GM18868 (cell line): ENCODE measurements around the gene MDP1.
A peak's percentile ranks its signal among the peaks of the same experiment; 100 is the strongest.
"Not testable (repeated sequence)": the region's sequence is repeated elsewhere in the genome, so short reads cannot be mapped to it uniquely, and the experiment has no call there.

Experiments used
- ATAC-seq: cut with Tn5 transposase; IDR thresholded peaks from one replicate; pipeline ENCODE4 v1.9.1; 2021; ENCODE audit warnings: mild to moderate bottlenecking, moderate library complexity; ENCODE audit not compliant: unreplicated experiment

Gene MDP1

DNA sequence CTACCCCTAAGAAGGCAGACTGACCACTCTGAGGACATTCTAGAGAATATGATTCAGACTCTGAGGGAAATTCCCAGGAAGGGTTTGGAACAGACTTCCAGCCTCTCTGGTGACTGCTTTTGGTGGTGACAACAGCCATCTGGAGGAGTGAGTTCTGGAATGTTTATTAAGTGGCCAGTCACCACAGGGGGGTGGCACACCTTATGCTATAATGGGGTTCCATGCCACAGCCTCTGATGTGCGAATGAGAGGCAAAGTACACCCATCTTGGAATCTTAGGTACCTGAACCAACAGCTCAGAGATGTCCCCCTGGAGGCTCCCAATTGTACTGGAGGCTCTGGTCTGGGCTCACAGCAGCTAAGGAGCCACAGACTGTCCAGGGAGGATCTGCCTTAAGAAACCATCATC is 36.0 kb upstream of the MDP1 start:
- no peak for ATAC-seq

DNA sequence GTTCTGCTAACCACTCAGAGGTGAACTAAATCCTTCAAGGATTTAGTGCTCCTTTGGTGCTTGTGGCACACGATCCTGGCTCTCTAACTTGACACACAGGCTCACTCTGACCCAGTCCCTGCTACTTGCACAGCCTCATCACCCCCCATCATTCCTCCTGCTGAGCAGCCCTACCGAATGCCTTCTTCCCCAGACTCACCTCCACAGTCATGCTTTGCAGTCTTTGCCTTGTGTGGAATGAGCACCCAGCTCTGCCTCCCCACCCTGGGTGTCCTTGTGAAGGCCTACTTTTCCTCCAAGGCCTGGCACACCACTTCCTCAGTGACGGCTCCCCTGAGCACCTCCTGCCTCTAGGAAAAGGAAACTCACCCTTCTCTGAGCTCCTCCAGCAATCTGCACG is 34.5 kb upstream of the MDP1 start:
- no peak for ATAC-seq

DNA sequence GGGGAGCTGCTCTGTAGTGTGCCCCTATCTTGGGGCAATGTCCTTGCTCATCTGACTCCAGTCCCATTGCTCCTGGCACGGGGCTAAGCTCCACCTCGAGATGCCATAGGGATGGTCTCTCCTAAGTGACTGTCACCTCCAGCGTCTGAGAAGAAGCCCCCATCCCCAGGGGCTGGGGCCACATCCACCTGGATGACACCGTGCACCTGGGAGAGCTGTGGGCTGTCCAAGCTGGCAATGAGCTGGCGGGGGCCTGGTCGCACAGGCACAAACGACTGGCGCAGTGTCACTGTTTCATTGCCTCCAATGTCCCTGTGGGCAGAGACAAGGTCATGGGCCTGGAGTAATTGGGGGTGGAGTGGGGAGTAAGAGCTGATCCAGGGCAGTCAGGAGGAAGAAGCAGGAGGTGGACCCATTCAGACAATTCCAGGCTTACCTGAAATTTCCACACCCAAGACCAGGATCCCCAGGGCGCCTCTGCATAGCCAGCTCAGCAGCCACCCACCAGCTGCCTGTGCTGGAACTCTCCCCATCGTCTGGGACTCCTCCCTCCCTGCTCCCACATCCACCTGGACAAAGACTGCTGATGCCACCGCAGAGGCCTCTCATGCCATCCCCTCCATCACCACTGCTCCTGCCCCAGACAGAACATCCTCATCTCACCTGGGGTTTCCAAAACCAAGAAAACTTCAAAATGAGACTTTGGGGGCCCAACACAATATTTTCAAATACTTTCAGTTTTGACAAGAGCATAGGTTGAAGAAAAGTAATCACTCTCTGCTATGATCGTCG is 33.6 kb upstream of the MDP1 start:
- no peak for ATAC-seq

DNA sequence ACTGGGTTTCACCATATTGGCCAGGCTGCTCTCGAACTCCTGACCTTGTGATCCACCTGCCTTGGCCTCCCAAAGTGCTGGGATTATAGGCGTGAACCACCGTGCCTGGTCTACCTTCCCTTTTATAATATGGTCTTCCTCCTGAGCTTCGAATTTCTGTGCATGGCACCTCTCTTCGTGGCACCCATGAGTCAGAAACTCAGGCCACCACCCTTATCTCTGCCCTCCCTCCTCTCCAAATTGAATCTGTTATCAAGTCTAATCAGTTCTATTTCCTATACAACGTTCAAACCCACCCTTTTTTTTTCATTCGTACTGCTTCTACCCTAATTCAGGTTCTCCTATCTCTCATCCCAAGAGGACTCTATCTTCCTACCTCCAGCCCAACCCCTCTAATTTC is 31.6 kb upstream of the MDP1 start:
- no peak for ATAC-seq

DNA sequence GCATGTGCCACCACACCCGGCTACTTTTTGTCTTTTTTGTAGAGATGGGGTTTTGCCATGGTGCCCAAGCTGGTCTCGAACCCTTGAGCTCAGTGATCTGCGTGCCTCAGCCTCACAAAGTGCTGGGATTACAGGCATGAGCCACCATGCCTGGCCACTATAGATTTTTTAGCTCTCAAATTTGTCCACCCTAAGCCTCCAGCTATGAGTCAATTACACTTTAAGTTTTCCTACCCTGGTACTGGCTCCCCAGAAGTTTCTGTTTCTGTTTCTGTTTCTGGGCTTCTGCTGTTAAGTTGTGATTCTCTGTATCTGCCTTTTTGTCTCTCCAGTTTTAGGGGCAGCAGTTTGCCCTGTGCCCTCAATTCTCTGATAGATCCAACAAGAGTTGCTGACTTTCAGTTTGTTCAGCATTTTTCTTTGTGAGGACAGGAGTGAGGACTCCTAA is 30.9 kb upstream of the MDP1 start:
- peak; percentile 19 for ATAC-seq

DNA sequence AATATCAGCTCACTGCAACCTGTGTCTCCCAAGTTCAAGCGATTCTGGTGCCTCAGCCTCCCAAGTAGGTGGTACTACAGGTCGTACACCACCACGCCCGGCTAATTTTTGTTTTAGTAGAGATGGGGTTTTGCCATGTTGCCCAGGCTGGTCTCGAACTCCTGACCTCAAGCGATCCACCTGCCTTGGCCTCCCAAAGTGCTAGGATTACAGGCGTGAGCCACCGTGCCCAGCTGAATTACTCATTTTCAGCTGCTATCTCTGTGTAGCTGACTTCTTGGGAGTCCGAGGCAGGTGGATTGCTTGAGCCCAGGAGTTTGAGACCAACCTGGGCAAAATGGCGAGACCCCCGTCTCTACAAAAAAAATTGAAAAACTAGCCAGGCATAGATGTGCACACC is 29.5 kb upstream of the MDP1 start:
- not testable (repeated sequence) for ATAC-seq

DNA sequence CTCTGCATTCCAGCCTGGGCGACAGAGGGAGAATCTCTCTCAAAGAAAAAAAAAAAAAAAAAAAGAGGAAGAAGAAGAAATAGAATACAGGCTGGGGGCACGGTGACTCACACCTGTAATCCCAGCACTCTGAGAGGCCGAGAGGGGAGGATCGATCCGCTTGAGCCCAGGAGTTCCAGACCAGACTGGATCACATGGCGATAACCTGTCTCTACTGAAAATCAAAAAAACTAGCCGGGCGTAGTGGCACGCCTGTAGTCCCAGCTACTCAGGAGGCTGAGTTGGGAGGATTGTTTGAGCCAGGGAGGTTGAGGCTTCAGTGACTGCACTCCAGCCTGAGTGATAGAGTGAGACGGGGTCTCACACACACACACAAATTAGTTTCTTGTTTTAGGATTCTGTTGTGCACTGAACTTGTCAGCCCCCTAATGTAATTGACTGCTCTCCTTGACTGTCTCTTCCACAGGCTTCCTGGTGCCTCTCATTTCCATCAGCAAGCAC is 27.5 kb upstream of the MDP1 start:
- no peak for ATAC-seq

DNA sequence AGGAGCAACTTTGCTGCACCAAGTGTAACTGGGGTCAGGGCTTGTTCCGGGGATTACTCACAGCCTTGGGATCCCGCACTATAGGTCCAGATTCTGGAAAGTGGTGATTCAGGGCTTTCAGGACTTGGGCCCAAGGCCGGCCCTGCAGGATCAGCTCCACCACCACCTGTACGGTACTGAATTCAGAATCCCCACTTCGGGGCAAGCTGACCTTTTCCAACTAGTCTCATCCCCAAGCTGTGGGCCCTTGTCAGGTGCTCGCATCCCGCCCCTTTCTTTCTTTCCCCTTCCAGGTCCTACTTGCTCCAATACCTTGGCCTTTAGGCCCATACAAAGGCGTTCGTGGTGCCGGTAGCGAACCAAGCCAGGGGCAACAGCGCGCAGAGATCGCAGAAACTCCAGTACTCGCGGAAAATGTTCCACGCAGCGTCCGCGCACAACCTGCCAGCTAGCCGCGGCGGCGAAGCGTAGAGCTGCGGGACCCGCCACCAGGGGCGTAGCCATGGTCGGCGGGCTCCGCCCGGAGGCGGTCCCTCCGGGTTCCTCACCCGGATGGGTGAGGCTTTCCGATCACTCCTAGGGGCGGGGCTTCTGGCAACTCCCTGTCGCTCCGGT is 26.1 kb upstream of the MDP1 start:
- peak; percentile 82 for ATAC-seq

DNA sequence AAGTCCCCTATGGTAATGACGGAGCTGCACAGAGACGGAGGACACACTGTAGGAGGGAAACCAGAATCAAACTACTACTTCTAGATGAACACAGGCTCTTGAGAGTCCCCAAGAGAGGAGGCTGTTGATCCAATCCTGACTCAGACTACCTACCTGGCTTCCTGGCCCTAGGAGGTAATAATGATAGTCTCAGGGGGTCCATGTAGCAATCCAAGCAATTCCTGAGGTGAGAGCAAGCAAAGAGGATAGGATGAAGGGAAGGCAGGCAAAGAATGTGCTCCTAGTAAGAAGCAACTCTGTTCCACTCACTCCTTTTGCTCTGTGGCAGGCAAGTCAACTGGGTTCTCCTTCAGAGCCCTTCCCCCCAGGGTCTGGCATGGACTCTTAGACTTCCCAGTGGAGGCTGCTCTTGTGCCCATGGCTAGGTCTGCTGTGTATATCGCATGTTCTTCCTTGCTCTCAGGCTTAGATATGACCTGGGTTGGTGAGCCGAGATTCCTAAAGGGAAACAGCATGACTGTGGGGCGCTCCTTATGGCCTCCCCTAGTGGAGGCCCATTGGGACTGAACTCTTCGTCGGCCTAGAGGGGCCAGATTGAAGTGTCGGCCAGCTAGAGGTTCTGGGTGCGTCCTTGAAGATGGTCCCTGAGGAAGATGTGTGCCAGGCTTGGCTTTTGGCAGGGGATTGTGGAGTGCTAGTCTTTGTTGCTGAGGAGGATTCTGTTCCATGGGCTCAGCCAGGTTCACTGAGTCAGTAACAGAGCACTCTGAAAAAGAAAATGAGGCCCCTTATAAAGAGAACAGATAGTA is 24.4 kb upstream of the MDP1 start:
- ATAC-seq, result no peak

DNA sequence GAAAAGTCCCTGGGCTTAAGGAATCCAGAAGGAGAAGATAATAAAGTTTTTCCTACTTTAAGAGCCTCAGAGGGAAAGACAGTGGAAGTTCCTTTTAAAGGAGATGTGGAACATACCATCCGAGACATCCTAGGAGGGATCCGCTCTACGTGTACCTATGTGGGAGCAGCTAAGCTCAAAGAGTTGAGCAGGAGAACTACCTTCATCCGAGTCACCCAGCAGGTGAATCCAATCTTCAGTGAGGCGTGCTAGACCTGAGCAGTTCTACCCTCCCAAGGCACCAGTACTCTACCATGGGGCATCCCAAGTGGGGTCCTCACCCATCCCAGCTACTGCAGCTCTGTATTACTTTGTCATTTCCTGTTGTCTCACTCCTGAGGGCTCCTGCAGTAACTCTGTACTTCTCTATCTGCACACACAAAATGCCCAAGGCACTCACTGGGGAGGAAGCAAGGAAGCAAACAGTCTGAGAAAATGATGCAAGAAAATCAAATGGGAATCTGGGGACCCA is 22.7 kb upstream of the MDP1 start:
- no peak for ATAC-seq

DNA sequence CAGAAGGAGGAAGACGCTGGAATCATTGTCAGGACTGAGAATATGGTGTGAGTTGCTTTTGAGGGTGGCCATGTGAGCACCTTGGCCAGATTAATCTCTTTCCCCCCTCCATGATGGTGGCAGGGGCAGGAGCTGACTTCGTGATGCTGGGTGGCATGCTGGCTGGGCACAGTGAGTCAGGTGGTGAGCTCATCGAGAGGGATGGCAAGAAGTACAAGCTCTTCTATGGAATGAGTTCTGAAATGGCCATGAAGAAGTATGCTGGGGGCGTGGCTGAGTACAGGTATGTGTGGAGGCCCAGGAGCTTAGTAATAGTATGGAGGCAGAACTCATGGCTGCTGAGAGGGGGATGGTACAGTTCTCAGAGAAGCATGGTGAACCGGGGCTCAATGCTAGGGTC is 22.3 kb upstream of the MDP1 start:
- no peak for ATAC-seq

DNA sequence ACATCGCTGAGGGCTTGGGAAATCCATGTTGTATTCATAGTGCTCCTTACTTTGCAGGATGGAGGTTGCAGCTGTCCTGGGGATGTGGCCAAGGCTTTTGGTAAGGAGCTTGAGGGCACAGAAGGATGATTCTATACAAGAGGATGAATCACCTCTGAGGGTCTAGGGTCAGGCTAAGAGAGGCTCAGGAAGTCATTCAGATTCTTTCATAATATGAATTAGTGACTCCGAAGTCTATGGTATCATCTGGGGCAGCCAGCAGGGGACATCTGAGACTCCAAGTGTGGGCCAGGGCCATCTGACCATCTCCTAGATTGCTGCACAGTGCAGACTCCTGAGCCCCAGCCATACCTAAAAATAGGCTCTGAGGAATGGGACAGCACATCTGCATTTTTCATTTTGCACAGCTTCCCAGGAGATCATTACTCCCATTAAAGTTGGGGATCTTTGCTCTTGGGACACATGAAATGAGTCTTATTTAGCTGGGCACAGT is 21.6 kb upstream of the MDP1 start:
- ATAC-seq, result no peak

DNA sequence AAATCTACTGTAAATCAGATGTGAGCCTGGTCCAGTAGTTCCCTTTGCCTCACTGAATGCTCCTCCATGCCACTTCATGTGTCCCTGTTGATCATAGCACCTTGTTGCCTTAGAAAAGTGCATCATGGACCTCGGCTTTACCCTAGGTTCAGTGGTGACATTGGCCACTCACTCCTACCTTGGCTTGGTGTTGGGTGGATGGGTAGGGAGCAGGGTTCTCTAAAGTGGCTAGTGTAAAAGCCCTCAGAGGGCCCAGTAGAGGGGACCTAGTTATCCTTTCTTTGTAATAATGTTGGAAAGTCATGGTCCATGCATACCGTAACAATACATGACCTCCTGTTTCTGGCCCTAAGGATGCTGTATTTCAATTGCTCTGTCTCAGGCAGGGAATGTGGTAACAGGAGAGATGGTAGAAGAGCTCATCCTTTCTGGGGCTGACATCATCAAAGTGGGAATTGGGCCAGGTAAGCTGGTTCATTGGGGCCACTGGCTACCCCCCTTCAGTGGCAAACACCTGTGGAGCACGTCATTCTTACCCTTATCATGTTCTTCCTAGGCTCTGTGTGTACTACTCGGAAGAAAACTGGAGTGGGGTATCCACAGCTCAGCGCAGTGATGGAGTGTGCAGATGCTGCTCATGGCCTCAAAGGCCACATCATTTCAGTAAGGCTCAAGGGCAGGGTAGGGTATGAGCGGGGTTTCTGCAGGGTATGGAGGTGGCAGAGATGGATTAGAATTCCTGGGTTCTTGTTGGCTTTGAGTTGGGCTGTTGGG is 21.0 kb upstream of the MDP1 start:
- ATAC-seq, result no peak

DNA sequence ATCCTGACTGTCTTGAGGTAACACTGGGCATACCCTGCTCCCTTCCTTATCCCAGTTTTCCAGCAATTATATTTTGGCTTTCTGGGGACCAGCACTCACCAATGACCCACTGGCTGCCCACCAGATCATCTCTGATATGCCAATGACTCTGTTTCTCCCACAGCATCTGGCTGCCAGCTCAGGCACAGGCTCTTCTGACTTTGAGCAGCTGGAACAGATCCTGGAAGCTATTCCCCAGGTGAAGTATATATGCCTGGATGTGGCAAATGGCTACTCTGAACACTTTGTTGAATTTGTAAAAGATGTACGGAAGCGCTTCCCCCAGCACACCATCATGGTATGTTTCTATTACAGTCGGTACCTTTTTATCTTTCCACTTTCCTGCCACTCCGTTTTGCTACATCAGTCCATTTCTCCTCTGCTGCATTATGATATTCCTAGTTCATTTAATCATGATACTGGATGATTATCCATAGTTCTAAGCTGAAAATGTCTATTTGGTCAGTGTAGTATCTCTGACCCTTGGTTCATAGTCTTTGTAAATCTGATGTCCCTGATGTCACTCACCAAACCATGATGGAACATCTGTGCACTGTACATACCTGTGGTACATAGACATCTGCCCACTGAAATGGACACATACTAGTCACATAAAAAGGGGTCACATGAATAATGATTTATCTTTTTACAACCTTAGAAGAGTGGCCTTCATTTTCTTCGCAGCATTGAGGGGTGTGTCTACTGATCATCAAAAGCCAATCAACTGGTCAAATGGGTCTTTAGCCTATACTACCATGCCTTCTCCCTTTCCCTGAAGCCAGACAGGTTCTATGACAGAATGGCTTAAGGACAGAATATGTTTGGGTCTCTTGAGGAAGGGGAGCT is 20.2 kb upstream of the MDP1 start:
- no peak for ATAC-seq

DNA sequence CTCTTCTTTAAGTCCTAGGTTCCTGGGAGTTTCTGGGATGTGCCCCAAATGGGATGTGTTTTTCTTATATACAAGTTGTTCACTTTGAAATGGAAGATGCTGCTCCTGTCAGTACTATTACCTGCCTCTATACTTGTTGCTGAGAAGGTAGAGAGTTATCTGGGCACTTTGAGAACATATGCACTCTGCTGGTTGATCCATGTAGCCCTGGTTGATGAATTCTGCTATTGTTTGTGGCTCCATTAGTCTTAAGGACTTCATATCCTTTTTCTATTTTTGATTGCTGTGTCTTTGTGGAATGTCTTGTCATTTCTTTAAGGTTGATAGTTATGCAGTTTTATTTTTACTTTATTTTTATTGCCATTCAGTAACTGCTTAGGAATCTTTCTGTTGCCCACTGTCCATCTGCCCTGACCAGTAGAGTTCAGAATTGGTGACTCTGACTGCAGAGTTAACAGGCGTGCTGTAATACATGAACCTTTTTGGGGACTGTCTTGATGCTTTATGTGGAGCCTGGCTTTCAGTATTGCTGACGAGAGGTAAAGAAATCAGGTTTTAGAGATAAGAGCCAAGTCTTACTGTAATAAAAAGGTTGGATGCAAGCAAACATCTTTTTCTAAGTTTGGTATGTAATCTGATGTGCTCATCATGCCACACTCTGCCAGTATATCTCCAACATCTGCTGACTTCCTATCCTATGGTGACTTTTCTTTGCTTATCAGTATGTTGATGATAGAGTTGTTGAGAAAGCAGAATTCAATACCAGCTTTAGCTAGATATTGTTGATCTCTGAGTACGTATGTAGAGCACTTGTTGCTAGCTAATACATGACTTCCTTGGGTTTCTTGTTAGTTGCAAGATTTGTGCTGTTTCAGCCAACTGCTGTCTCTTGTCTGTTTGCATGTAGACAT is 18.5 kb upstream of the MDP1 start:
- no peak for ATAC-seq

DNA sequence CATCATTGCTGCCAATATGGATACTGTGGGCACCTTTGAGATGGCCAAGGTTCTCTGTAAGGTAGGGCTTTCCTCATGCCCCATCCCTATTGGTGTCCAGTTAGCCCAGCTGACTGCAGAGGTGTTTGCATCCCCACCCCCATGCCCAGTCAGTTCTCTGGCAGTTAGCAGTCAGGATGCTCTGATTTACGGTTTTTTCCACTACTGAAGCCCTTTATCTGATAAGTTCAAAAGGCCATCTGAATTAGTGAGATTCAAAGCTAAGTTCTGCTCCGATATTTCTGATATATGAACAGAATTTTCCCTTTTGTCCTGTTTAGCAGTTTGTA is 17.6 kb upstream of the MDP1 start:
- ATAC-seq, result no peak

DNA sequence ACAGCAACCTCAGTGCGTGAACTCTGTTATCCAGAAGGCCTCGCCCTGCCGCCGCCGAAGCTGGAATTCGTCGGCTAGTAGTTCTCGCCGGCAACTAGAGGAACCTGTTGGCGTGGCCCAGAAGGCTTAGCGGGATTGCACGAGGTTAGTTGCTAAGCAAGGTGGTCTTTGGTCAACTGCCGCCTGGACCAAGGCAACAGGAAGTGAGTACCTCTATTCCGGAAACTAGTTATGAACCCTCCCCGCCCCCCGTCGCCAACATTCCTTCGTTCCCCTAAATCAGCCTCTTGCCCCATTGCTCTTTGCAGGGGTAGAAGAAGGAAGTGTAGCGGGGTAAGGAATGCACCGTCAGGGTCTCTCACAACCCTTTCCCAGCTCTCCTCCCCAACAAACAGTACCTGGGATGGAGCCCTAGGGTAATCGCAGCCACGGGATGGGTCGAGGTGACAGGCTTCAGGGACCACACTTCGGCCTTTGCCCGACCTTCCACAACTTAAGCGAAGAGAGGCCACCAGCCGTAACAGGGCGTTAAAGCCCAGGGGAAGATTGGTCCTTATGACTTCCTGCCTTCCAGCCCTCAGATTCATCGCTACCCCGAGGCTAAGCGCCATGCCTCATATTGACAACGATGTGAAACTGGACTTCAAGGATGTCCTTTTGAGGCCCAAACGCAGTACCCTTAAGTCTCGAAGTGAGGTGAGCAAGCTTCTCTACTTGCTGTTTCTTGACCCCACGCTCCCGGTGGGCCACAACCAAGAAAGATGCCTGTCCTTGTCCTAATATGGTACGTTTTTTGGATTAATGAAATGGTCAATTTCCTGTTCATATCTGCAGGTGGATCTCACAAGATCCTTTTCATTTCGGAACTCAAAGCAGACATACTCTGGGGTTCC is 17.0 kb upstream of the MDP1 start, which contains the start of gene GMPR2:
GMPR2 (plus strand) TSS at position 285 of the 893 bp plus-strand sequence; CDS start at position 610, 325 bp downstream.
- peak; percentile 59 for ATAC-seq
